A549 (cell line): ENCODE measurements around the gene GJA4.

Source experiments
- CBX2 ChIP-seq: fragments of 200-600 bp; sonication (generic); IDR thresholded peaks from 2 replicates; pipeline ENCODE4 v1.6.1; 2016; ENCODE audit warnings: low read depth, mild to moderate bottlenecking, borderline replicate concordance
- CHD2 ChIP-seq: fragments of 150-350 bp; IDR thresholded peaks from 2 replicates; pipeline ENCODE4 v1.6.1; 2014; ENCODE audit warnings: low read length; ENCODE audit not compliant: partially characterized antibody
- CTCF ChIP-seq: fragments of >200 bp; sonication (Bioruptor Twin); formaldehyde crosslinking; IDR thresholded peaks from 3 replicates; pipeline ENCODE4 v1.5.1; 2016
- JUNB ChIP-seq: fragments of >200 bp; sonication (Bioruptor Twin); formaldehyde crosslinking; IDR thresholded peaks from 2 replicates; pipeline ENCODE4 v1.6.1; 2016
- POLR2A ChIP-seq: IDR thresholded peaks from 2 replicates; pipeline ENCODE4 v1.6.1; 2012; ENCODE audit warnings: mild to moderate bottlenecking, low read length
- POLR2AphosphoS2 ChIP-seq: conservative IDR thresholded peaks from 2 replicates; pipeline ENCODE4 v1.6.1; 2012; ENCODE audit warnings: low read length, improper control_type of control experiment, inconsistent platforms
- SMC3 ChIP-seq: fragments of >200 bp; sonication (Bioruptor Twin); formaldehyde crosslinking; IDR thresholded peaks from 3 replicates; pipeline ENCODE4 v1.6.1; 2018; ENCODE audit warnings: inconsistent platforms

- TF ChIP-seq POLR2A (no peak), CBX2 (no peak), CTCF (no peak), JUNB (no peak), CHD2 (no peak), POLR2AphosphoS2 (no peak), SMC3 (no peak)
Measured at GRCh38 chr1:34781844-34782391, 10.9 kb upstream of the GJA4 start.
